ENCODE results near the gene KIF9.

- TF ChIP-seq CTCF (IDR thresholded peaks at IDR 0.05): no peak
- no peak for TF ChIP-seq POLR2A (IDR thresholded peaks at IDR 0.05)
These were observed 11.8 kb upstream of the KIF9 start for GRCh38 chr3:47294392-47294791.

Data from esophagus squamous epithelium (tissue), 4 donors.